Pancreas (tissue), 10 donors: ENCODE results near the gene PTPRM. TPM values are rescaled to one million over a fixed set of nuclear protein-coding genes. Genes with fewer than 3 reads are reported as not detected.

ENCODE experiments used
- ATAC-seq, 4 donors: fragments of 200-7000 bp; cut with Tn5 transposase; one replicate each; pipeline versions ENCODE4 v1.8.0 to v1.9.1; 2020; ENCODE audit warnings: mild to moderate bottlenecking in 4 of 4, moderate library complexity in 4 of 4
- DNase-seq, 6 donors: peaks; one replicate each; pipeline ENCODE4 v3.0.0-alpha.2; 2020
- FAIRE-seq: peaks from 2 replicates; lab custom pipeline; 2012; peaks lifted over from hg19 to GRCh38; lab: Jason Lieb, UNC
- H3K27ac ChIP-seq, 4 donors: fragments of 200-600 bp; sonication (generic); 1 replicate in 3 of 4; 2 replicates in 1 of 4; pipeline versions ENCODE4 v1.5.0 to v1.8.0; 2020
- H3K27me3 ChIP-seq, 4 donors: fragments of 200-600 bp; one replicate each; pipeline ENCODE4 v1.8.0; 2021
- H3K36me3 ChIP-seq, 3 donors: fragments of 200-600 bp; sonication (generic) in 1 of 3; one replicate each; pipeline versions ENCODE4 v1.5.0 to v1.8.0; 2020 to 2021
- H3K4me1 ChIP-seq, 3 donors: fragments of 200-600 bp; one replicate each; pipeline ENCODE4 v1.8.0; 2021
- H3K4me3 ChIP-seq, 4 donors: fragments of 200-600 bp; sonication (generic) in 2 of 4; one replicate each; pipeline versions ENCODE4 v1.5.0 to v1.8.0; 2020 to 2021
- H3K9me3 ChIP-seq, 4 donors: fragments of 200-600 bp; one replicate each; pipeline ENCODE4 v1.8.0; 2021
- CTCF ChIP-seq, 4 donors: fragments of 200-600 bp; sonication (generic) in 3 of 4; IDR thresholded peaks; one replicate each; pipeline versions ENCODE4 v1.5.0 to v1.8.0; 2021; ENCODE audit warnings: antibody characterized with exemption in 4 of 4
- WGBS, 2 donors: extraction: QIAGEN DNeasy Blood & Tissue Kit; methylation state at CpG; one replicate each; pipeline ENCODE4 v1.1.7; 2013; 5-methylcytosine and 5-hydroxymethylcytosine counted together
- intact Hi-C, 3 donors: fragments of 100-400 bp; cut with DNase I; formaldehyde crosslinking; loops; one replicate each; pipeline versions ENCODE4 v1.11.1 to v1.14.2; 2022
- polyA plus RNA-seq, 2 donors: library from polyadenylated mRNA; stranded (reverse); fragments of 200-250 nt; gene quantifications; one replicate each; pipeline ENCODE4 v1.2.3, GENCODE V29; 2013
- total RNA-seq, 6 donors: library from RNA; stranded (reverse); fragmentation: NEBNext Ultra II Directional in 4 of 6; extraction: Animal tissue kit (Norgen Biotek cat#: 25700) in 4 of 6; gene quantifications; one replicate each; pipeline versions ENCODE4 v1.2.1 to v1.2.4, GENCODE V29; 2021 to 2023
- donor health status: healthy with polysubstance abuse.
- donor health status: DM: no; HTN: no; CAD: no; lungs with moderate emphysema.
- donor health status: DM: no; HTN: no; CAD: no.
- donor health status: control.
- donor health status: control.
- donor health status: Bipolar disorder and iron deficiency.
- donor health status: DM: yes; HTN: yes; CAD: no.
- donor health status: DM: no; HTN: no; CAD: no.
- donor health status: DM: no; HTN: no; CAD: no.
- donor health status: DM: yes; HTN: yes; CAD: no.

PTPRM gene
- total and polyA plus RNA-seq, 8 donors, result 14.5 to 50.7 (median 19.7) TPM

- H3K36me3 ChIP-seq, result no peaks in the 10 kb centered on the region
- TF ChIP-seq CTCF (IDR thresholded peaks at IDR 0.05), result no peak
- H3K9me3 ChIP-seq, result no peaks in the 10 kb centered on the region
- no peak overlapping the region for H3K4me3 ChIP-seq
- WGBS, 2 donors, result 71 to 72% methylated on average over 6 of the region's 6 CpGs
- ATAC-seq (peak in 3 of 4 donors; percentile 49 to 70 (median 65)), DNase-seq (no peak), FAIRE-seq (no peak)
- H3K4me1 ChIP-seq, result no peaks in the 10 kb centered on the region
- no peak overlapping the region for H3K27ac ChIP-seq
- H3K27me3 ChIP-seq, result no peaks in the 10 kb centered on the region
- intact Hi-C loops, result no loop called here
These were observed 437.0 kb downstream of the PTPRM start for GRCh38 chr18:8003878-8004675.

GRCh38 chr18:8004792-8005191 is 437.7 kb downstream of the PTPRM start:
- Histone ChIP-seq H3K4me3 (no peak overlapping the region), H3K27ac (no peak overlapping the region), H3K36me3 (no peaks in the 10 kb centered on the region), H3K4me1 (no peaks in the 10 kb centered on the region), H3K9me3 (no peaks in the 10 kb centered on the region), H3K27me3 (no peaks in the 10 kb centered on the region)
- no peak for ATAC-seq
- TF ChIP-seq CTCF (IDR thresholded peaks at IDR 0.05), result no peak
- WGBS, 2 donors, result 92 to 98% methylated on average over 3 of the region's 3 CpGs
- no peak for FAIRE-seq
- intact Hi-C loops, result no loop called here
- DNase-seq, result no peak

GRCh38 chr18:8005870-8006569 is 438.9 kb downstream of the PTPRM start:
- Histone ChIP-seq H3K36me3 (no peaks in the 10 kb centered on the region), H3K27ac (no peak overlapping the region), H3K27me3 (no peaks in the 10 kb centered on the region), H3K4me3 (no peak overlapping the region), H3K9me3 (no peaks in the 10 kb centered on the region), H3K4me1 (no peaks in the 10 kb centered on the region)
- TF ChIP-seq CTCF (IDR thresholded peaks at IDR 0.05), result no peak
- DNase-seq, result no peak
- WGBS, 2 donors, result 90 to 95% methylated on average over 7 of the region's 7 CpGs
- FAIRE-seq, result no peak
- intact Hi-C loops, result no loop called here
- no peak for ATAC-seq

- Histone ChIP-seq H3K4me1 (no peaks in the 10 kb centered on the region), H3K36me3 (no peaks in the 10 kb centered on the region), H3K27ac (no peak overlapping the region), H3K4me3 (no peak overlapping the region), H3K27me3 (no peaks in the 10 kb centered on the region), H3K9me3 (no peaks in the 10 kb centered on the region)
- no peak for TF ChIP-seq CTCF (IDR thresholded peaks at IDR 0.05)
- WGBS, 2 donors, result 41 to 48% methylated on average over 3 of the region's 3 CpGs
- intact Hi-C loops, result no loop called here
- no peak for DNase-seq
- FAIRE-seq, result no peak
- no peak for ATAC-seq
These were observed 439.9 kb downstream of the PTPRM start for GRCh38 chr18:8006979-8007378.

GRCh38 chr18:8008033-8008432 is 440.9 kb downstream of the PTPRM start:
- 62 to 64% methylated on average over 4 of the region's 4 CpGs for WGBS, 2 donors
- H3K27me3 ChIP-seq, result no peaks in the 10 kb centered on the region
- no peak for FAIRE-seq

More at GRCh38 chr18:8008033-8008432, 440.9 kb downstream of the PTPRM start:
- no peak overlapping the region for H3K27ac ChIP-seq
- no peaks in the 10 kb centered on the region for H3K36me3 ChIP-seq
- no peak overlapping the region for H3K4me3 ChIP-seq
- no peaks in the 10 kb centered on the region for H3K9me3 ChIP-seq
- intact Hi-C loops, result no loop called here
- ATAC-seq (no peak), DNase-seq (no peak)
- H3K4me1 ChIP-seq, result no peaks in the 10 kb centered on the region
- no peak for TF ChIP-seq CTCF (IDR thresholded peaks at IDR 0.05)
